ENCODE results near the gene TXNDC8.

GRCh38 chr9:110298043-110298605, 39.5 kb downstream of the TXNDC8 start:
- no peak for TF ChIP-seq CTCF (conservative IDR thresholded peaks at IDR 0.05; ENCODE audit: low read depth, low read length)
- TF ChIP-seq EZH2 (IDR thresholded peaks at IDR 0.05; ENCODE audit: low read length, unreplicated experiment): no peak

All from PC-3 (cell line).